GM18520 (cell line): ENCODE results near the gene AGO3.

ENCODE experiments used
- ATAC-seq: cut with Tn5 transposase; IDR thresholded peaks from one replicate; pipeline ENCODE4 v1.9.1; 2021; ENCODE audit not compliant: unreplicated experiment

AGO3 gene

DNA sequence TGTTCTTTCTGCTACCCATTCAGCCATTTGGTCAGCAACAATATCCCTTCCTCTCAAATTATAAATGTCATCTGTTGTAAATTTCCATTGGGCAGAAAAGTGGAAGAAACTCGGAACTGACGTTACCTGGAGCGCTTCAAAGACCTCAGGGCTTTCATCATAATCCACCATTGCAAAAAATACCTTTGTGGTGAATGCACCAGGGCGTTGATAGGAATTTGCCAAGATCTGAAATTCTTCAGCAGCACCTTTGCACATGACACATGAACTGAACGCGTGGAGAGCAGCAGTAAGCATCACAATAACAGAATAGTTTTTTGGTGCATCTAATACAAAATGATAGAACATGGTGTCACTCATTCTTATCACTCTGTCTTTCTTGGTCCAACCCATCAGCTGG, 149.9 kb downstream of the AGO3 start:
- no peak for ATAC-seq

DNA sequence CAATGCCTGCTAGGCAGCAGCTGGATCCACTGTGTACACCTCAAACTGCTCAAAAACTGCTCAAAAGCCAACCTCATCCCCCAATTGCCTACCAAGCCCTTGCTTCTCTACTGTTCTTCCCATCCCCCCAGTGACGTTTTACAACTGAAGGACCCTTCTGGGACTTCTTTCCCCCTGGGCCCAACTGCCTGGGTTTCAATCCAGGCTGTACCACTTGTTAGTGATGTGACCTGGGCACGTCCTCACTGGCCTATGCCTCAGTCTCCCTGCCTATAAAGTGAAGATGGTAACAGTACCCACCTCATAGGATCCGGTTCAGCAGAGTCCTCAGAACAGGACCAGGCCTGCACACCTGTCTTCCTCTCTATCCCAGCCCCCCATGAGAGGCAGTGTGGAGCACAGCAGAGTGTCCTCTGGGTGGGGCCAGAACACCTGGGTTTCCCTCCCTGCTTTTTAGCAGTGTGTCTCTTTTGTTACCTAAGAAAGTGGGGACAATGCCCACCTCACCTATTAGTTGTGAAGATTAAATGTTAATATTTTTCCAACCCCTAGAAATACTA, 151.1 kb downstream of the AGO3 start:
- no peak for ATAC-seq

DNA sequence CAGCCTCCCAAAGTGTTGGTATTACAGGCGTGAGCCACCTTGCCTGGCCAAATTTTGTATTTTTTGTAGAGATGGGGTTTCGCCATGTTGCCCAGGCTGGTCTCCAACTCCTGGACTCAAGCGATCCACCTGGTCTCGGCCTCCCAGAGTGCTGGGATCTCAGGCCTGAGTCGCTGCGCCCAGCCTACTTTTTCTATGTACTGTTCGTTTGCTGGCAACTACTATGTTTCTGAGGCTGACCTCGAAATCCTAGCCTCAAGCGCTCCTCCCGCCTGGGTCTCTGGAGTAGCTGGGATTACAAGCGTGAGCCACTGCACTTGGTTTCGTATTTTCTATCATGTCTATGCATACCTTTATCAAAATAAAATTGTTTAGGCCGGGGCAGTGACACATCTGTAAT, 152.3 kb downstream of the AGO3 start:
- no peak for ATAC-seq

GRCh38 chr1:36083635-36084496, 153.0 kb downstream of the AGO3 start, which contains the start of gene TEKT2:
Gene TEKT2 (plus strand): TSS chr1:36084094. CDS start chr1:36084922, 828 bp downstream.
- no peak for ATAC-seq

GRCh38 chr1:36084497-36085115, 153.7 kb downstream of the AGO3 start:
- no peak for ATAC-seq

DNA sequence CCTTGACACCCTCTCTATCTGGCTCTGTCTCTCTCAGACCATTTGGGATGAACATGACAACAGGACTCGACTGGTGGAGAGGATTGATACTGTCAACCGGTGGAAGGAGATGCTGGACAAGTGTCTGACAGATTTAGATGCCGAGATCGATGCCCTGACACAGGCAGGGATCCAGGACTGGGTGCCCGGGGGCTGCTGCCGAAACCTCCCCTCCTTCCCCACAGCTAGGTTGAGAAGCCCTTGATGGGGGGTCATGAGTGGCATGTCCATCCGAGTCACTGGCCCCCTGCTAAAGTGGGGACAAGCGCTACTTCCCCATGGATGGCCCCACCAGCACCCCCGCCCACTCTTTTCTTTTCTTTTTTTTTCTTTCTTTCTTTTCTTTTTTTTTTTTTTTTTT, 154.2 kb downstream of the AGO3 start:
- no peak for ATAC-seq

GRCh38 chr1:36085686-36086526, 155.0 kb downstream of the AGO3 start:
- ATAC-seq, result no peak

DNA sequence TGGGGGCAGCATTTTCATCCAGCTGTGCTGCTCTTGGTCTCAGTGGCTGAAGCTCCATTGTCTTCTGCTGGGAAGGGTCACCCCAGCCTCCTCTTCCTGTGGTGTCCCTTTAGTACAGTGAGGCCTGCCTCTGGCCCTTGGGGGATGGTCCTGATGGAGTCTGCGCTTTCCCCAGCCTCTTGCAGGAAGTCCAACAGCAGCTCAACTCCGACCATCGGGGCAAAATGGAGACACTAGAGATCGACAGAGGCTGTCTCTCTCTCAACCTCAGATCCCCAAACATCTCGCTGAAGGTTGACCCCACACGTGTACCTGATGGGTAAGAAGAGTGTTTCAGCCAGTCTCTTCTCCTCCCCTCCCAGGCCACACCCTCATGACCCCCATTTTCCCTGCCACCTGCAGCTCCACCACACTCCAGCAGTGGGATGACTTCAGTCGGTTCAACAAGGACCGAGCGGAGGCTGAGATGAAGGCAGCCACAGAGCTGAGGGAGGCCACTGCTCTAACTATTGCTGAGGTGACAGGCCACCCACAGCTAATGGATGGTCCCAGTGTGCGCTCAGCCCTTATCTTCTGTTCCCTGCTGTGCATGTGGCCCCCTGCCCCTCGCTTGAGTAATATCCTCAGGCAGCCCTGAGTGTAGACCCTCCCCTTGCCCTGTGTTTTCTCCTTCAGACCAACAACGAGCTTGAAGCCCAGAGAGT, 155.8 kb downstream of the AGO3 start:
- no peak for ATAC-seq

DNA sequence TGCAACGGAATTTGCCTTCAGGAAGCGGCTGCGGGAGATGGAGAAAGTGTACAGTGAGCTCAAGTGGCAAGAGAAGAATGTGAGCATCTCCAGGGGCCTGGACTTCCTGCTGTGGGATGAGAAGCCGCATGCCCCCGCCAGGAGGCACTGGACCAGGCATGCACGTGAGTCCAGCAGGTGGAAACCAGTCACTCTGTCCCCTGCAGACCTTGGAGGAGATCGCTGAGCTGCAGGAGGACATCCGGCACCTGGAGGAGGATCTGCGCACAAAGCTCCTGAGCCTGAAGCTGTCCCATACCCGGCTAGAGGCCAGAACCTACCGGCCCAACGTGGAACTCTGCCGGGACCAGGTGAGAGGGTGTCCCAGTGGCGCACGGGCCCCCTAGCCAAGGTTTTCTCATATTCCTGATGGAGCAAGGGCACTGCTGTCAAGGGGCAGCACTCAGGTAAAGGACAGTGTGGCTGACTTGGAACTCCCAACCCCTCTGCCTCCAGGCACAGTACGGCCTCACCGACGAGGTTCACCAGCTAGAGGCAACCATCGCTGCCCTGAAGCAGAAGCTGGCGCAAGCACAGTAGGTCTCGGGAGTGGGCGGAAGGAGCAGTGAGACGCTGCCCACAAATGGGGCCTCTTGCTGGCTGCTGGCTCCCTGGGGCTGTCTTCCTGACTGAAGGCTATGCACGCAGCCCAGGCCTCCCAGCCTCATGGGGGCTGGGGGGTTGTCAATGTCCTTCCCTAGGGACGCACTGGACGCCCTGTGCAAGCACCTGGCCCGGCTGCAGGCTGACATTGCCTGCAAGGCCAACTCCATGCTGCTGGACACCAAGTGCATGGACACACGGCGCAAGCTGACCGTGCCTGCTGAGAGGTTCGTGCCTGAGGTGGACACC, 156.6 kb downstream of the AGO3 start:
- ATAC-seq, result no peak

GRCh38 chr1:36088265-36088576, 157.3 kb downstream of the AGO3 start:
- no peak for ATAC-seq

GRCh38 chr1:36088577-36089392, 157.9 kb downstream of the AGO3 start, which contains the start of gene ADPRS:
Gene ADPRS (plus strand): TSS chr1:36088892. CDS start chr1:36088905, 13 bp downstream.
- peak; percentile 81 for ATAC-seq

- ATAC-seq, result no peak
These were observed 158.7 kb downstream of the AGO3 start for GRCh38 chr1:36089393-36090121.

DNA sequence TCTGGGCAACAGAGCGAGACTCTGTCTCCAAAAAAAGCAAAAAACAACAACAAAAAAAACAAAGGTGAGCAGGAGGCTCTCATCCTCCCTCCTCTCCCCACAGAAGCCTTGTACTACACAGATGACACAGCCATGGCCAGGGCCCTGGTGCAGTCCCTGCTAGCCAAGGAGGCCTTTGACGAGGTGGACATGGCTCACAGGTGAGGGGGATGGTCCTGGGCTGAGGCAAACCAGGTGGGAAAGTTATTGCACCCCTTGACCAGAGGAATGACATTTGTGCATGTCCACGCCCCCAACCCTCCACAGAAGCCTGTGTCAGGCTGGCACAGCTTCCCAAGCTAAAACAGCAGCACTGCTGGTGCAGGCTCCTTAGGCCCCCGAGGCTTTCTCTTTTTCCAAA, 160.2 kb downstream of the AGO3 start:
- ATAC-seq, result no peak

DNA sequence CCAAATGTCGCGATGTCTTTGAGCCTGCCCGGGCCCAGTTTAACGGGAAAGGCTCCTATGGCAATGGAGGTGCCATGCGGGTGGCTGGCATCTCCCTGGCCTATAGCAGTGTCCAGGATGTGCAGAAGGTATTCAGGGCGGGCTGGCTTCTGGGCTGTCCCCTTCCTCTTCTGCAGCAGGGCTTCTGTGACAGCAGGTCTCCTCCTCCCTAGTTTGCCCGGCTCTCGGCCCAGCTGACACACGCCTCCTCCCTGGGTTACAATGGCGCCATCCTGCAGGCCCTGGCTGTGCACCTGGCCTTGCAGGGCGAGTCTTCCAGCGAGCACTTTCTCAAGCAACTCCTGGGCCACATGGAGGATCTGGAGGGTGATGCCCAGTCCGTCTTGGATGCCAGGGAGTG, 160.8 kb downstream of the AGO3 start:
- ATAC-seq, result no peak

DNA sequence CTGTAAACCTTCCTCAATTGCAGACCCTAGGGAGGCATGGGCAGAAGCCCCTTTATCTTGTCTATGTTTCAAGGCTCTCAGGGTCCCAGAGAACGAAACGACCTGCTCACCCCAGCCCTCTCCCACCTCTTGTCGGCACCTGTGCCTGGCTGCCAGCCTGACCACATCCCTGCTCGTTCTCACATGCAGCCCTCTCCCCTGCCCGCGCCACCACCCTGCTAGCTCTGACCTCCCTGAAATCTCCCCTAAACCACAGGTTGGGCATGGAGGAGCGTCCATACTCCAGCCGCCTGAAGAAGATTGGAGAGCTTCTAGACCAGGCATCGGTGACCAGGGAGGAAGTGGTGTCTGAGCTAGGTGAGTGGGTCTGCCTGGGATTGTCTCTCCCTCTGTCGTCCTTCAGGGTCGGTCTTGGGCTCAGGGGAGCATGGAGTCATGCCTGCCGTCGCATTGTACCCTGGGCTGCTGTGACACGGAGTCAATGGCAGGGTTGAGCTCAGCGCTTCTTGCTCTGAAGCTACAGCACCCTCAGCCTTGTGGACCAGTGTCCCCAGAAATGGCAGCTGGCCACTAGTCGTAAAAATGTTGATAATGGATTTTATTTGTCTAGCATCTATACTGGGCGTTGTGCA, 161.4 kb downstream of the AGO3 start:
- no peak for ATAC-seq

DNA sequence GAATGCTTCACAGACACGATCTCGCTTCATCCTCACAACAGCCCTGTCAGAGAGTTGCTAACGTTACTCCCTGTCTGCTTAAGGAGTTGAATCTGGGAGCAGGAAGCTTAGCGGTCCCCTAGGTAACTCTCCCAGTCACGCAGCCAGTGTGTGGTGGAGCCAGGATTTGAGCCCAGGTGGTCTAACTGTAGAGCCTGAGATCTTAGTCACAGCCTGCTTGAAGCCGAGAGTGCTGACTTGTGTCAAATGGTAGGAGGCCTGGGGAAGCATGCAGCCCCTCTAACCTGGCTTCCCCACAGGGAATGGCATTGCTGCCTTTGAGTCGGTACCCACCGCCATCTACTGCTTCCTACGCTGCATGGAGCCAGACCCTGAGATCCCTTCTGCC, 161.9 kb downstream of the AGO3 start:
- ATAC-seq, result no peak

DNA sequence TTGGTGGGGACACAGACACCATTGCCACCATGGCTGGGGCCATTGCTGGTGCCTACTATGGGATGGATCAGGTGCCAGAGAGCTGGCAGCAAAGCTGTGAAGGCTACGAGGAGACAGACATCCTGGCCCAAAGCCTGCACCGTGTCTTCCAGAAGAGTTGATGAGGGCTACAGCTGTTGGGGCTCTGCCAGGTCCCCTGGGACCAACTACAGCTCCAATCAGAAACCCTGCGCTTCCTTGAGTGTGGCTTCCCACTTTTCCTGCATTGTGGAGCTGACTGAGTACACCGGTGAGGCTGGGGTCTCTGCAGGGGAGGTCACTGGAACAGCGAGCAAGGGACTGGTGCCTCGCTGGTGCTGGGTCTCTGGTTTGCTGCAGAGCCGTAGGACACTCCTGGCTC, 162.3 kb downstream of the AGO3 start:
- no peak for ATAC-seq

GRCh38 chr1:36093929-36094328, 163.0 kb downstream of the AGO3 start:
- ATAC-seq, result no peak
